Endothelial cell of umbilical vein (primary cell): Measurements from ENCODE around the gene CERCAM.

Experiments used
- EZH2 ChIP-seq: IDR thresholded peaks from 2 replicates; pipeline ENCODE4 v1.6.1; 2012; ENCODE audit warnings: borderline replicate concordance, low read depth, mild to moderate bottlenecking, moderate library complexity, low read length, inconsistent platforms; ENCODE audit not compliant: severe bottlenecking
- JUN ChIP-seq: IDR thresholded peaks from 2 replicates; pipeline ENCODE4 v1.6.1; 2011; ENCODE audit warnings: borderline replicate concordance, low read depth; ENCODE audit not compliant: insufficient read length, insufficient read depth
- POLR2A ChIP-seq: IDR thresholded peaks from 2 replicates; pipeline ENCODE4 v1.6.1; 2012; ENCODE audit warnings: low read depth, mild to moderate bottlenecking, control low read depth, low read length
- POLR2AphosphoS5 ChIP-seq: IDR thresholded peaks from 2 replicates; pipeline ENCODE4 v1.6.1; 2012; ENCODE audit warnings: low read depth, mild to moderate bottlenecking, control low read depth, low read length, moderate library complexity; ENCODE audit not compliant: insufficient read depth
- TF ChIP-seq, protein P1 (sequence below), 2 donors: IDR thresholded peaks; 1 replicate in 1 of 2; 2 replicates in 1 of 2; pipeline ENCODE4 v1.5.1; 2011; ENCODE audit warnings: low read length in 2 of 2, mild to moderate bottlenecking in 2 of 2, moderate library complexity in 2 of 2, control low read depth in 1 of 2, inconsistent platforms in 1 of 2, low read depth in 1 of 2; ENCODE audit not compliant: insufficient read depth in 1 of 2; ENCODE audit errors: extremely low read depth in 1 of 2

DNA sequence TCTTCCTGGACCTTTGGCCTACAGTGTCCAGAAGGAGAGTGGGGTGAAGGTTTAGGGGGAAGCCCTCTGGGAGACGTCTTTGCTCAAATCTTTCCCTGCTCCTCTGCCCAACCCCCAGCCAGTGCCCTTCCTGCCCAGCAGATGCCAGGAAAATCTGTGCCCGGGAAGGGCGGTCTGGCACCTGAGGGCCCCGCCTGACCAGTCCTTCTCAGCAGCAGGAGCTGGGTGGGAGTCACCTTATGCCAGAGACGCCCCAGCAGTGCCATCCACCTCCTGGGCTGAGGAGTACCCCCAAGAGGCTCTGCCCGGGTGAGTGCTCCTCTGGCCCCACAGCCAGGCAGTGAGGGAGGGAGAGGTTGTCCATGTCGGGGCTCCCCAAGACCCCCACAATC lies 14.9 kb upstream of the CERCAM start:
- no peak for TF ChIP-seq EZH2
- TF ChIP-seq, protein P1, sequence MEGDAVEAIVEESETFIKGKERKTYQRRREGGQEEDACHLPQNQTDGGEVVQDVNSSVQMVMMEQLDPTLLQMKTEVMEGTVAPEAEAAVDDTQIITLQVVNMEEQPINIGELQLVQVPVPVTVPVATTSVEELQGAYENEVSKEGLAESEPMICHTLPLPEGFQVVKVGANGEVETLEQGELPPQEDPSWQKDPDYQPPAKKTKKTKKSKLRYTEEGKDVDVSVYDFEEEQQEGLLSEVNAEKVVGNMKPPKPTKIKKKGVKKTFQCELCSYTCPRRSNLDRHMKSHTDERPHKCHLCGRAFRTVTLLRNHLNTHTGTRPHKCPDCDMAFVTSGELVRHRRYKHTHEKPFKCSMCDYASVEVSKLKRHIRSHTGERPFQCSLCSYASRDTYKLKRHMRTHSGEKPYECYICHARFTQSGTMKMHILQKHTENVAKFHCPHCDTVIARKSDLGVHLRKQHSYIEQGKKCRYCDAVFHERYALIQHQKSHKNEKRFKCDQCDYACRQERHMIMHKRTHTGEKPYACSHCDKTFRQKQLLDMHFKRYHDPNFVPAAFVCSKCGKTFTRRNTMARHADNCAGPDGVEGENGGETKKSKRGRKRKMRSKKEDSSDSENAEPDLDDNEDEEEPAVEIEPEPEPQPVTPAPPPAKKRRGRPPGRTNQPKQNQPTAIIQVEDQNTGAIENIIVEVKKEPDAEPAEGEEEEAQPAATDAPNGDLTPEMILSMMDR (IDR thresholded peaks at IDR 0.05; ENCODE audit: extremely low read depth in 1 of 2, insufficient read depth in 1 of 2, low read depth in 1 of 2, low read length in 2 of 2): no peak
- no peak for TF ChIP-seq POLR2A
- no peak for TF ChIP-seq POLR2AphosphoS5
- TF ChIP-seq JUN: no peak
